NCI-H748 (cell line): ENCODE results near the gene GABRB1.

Experiments used
- DNase-seq: peaks from one replicate; lab custom pipeline; 2025; ENCODE audit not compliant: unreplicated experiment; lab: John Stamatoyannopoulos, UW

GABRB1 gene

GRCh38 chr4:47045261-47045660, 13.9 kb downstream of the GABRB1 start:
- no peak for DNase-seq

DNA sequence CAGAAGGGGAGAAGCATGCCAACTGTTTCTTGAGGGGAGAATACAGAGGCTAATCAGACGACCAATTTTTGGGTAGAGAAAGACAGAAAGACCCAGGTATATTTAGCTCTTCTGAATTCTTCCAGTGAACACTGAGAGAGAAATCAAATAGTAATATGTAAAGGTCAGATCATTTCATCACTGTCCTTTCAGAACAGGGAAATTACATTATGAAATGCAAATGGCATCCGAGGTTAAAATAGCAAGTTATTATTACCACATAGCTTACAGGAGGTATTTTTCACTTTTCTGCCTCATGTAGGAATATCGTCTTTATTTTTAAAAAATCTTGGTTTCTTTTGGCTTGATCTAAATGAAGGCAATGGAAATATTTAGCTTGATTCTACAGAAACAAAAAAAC, 18.0 kb downstream of the GABRB1 start:
- no peak for DNase-seq

- no peak for DNase-seq
Observed at GRCh38 chr4:47050761-47051725, 19.7 kb downstream of the GABRB1 start.

DNA sequence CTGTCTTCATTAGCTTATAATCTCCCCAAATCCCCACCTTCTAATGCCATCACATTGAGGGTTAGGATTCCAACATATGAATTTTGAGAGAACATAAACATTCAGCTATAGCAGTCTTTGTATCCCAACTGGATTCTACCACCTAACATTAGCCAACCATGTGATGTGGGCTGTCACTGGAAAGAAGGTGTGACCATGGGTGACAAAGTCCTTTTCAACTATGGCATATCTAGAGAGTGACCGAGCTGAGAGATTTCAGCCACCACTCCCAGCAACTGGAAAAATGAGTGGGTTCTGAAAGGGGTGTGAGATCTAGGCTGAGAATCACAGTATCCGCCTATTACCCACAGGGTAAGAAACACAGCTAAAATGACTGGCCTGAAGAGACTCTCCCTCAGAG, 22.1 kb downstream of the GABRB1 start:
- no peak for DNase-seq

DNA sequence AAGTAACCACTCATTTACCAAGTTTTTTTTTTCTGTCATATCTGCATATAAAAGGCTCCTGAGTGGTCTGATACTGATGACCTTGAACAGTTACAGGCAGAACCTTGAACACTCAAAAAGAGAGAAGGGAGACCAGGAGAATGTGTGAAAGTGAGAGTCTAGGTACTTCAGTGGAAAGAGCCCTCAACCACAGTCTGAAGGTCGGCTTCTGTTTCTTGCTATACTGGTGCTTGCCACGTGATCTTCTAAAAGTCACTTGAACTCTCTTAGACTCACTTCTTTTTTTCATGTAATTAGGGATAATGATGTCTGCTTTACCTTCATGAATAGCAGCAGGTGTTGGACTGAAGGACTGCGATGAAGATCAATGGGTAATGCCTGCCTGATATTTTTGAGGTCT, 22.8 kb downstream of the GABRB1 start:
- DNase-seq, result no peak

DNA sequence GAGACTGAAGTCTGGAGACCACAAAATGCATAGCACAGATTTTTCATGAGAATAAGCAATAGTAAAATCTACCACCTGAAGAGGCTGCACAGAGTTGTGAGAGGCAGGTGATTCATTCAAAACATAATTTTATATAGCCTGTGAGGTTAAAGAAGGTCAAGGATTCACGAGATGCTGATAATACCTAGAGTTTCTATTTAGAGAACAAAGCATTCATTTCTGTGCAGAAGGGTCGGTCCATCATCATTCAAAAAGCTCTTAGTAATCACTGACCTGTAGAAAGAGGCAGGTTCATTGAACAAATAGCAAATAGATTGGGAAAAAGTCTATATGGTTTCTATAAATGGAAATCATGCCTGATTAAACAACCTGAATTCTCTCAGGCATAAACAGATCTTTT, 26.6 kb downstream of the GABRB1 start:
- DNase-seq, result no peak

- DNase-seq, result no peak
Observed at GRCh38 chr4:47060561-47060960, 29.2 kb downstream of the GABRB1 start.

- no peak for DNase-seq
Observed at GRCh38 chr4:47061435-47061834, 30.1 kb downstream of the GABRB1 start.

DNA sequence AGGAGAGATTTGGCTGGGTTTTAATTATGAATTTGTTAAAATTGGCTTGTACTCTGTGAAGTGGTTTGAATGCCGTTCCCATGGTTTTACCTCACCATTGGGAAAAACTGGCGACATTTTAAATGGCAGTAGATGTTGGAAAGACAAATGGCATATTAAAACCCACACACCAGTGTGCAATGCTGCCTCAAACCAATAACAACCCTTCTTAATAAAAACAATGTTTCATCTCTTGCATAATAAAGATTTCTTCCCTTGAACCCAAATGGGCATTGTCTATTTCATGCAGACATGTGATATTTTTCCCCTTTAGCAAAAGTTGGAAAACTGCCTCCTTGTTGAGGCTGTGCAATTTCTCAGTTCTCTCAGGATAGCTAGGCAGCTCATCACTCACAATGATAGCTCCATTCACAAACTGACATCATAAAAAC, 33.7 kb downstream of the GABRB1 start:
- DNase-seq, result no peak

- no peak for DNase-seq
Observed at GRCh38 chr4:47068986-47069385, 37.6 kb downstream of the GABRB1 start.

DNA sequence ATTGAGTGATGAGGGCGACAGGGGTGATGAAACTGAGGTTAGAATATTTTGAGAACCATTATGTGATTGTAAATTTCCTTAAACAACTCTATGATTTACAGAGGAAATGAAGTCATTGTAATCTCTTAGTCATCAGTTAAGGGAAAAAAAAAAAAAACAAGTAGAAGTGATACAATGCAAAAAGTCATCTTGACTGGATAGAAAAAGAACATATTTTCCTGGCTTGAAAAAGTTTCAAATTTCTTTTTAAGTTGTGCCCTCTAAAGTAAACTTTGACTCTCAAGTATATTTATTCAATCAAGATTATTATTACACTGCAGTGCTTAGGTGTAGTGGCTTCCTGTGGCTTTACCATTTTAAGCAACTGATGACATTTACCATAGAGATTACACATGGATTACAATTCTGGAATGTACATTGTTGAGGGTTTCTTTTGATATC, 40.6 kb downstream of the GABRB1 start:
- DNase-seq, result no peak

DNA sequence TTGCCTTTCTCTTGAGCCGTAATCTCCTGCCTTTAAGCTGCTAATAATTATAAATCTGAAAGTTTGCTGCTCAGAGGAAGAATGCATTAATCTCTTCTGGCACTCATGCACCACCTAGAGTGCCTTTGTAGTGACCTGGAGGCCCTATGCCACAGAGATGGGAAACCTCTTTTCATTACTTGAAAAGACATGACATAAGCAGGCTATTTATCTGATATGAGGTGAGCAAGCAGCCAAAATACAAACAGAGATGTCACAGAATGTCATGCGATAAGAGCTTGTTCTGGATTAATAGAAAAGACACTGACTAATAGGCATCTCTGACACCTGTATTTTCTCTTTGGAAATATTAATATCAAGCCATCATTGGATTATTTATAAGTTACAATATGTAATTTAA, 42.3 kb downstream of the GABRB1 start:
- no peak for DNase-seq

- DNase-seq, result no peak
Observed at GRCh38 chr4:47074816-47075215, 43.4 kb downstream of the GABRB1 start.

- DNase-seq, result no peak
Observed at GRCh38 chr4:47075262-47075661, 43.9 kb downstream of the GABRB1 start.

DNA sequence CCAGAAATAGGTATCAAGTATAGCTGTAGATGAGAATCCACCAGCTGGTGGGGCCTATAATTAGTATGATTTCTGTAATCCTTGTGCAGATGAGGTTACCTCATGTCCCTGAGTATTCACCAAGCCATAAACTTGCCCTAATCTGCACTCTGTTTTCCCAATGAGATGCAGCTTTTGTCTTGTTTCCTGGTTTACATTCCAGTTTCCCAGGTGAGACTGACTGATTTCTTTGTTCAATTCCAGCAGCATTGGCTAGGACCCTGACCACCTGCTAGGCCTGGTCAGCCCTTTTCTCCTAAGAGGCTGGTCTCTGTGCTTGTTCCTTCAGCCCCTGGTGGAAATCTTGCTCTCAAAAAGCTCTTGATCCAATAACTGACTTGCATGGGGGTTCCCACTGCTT, 44.6 kb downstream of the GABRB1 start:
- DNase-seq, result no peak

DNA sequence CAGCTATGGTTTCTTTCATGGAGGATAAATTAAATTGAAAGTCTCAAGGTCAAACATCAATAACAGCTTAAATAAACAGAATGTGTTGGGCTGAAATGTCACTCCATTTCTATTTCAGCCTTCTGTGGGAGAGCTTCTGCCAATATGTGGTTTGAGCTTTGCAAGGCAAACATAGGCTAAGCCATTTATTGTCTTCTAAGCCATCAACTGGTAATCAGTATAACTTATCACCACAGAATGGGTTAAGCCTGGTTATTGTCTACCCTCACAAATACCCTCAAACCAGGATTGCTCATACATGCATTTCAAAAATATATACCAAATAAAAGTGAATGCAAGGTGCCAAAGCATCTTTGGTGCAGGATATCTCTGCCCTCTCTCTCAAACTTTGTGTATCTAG, 52.7 kb downstream of the GABRB1 start:
- DNase-seq, result no peak

DNA sequence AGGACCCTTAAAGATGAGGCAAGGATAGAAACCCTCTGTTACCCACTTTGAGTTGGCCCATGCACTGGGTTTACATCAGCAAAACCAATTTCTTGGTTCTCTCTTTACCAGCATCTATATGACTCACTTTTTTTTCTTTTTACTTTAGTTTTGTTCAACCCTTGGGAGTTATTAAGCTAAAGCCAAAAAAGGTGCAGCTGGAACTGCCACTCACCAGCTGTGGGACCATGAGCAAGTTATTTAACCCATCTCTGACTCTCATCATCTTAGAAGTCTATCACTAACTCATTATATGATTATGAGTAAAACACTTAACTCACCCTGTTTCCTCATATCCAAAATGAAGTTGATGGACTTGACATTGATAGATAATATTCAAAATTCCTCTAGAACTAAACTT, 53.4 kb downstream of the GABRB1 start:
- DNase-seq, result no peak

- no peak for DNase-seq
Observed at GRCh38 chr4:47088298-47088697, 56.9 kb downstream of the GABRB1 start.

- no peak for DNase-seq
Observed at GRCh38 chr4:47095884-47096283, 64.5 kb downstream of the GABRB1 start.

GRCh38 chr4:47101453-47101852, 70.1 kb downstream of the GABRB1 start:
- DNase-seq, result no peak

DNA sequence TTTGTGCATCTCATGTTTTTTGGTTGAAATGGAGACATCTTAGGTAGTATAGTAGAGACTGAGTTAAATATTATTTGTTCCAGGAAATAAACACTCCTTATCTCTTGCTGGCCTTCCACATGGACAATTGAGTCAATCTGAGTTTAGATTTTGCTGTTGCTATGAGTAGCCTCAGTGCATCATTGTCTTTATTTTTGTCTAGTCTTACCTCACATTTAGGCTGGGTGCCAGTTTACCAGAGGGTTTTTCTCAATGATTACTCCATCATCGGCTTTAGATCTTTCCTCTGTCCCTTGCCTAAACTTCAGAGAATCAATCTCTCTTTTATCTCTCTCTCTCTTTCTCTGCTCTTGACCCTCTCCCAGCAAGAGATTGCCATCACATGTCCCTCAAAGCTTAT, 73.6 kb downstream of the GABRB1 start:
- DNase-seq, result no peak

GRCh38 chr4:47106561-47106960, 75.2 kb downstream of the GABRB1 start:
- DNase-seq, result no peak

GRCh38 chr4:47109379-47109778, 78.0 kb downstream of the GABRB1 start:
- DNase-seq, result no peak
